ENCODE results near the gene RNF26. TPM values are rescaled to one million over a fixed set of nuclear protein-coding genes. Genes with fewer than 3 reads are reported as not detected.

RNF26 gene
- total RNA-seq, 1 donor from 2014 or later: 34.2 TPM

DNA sequence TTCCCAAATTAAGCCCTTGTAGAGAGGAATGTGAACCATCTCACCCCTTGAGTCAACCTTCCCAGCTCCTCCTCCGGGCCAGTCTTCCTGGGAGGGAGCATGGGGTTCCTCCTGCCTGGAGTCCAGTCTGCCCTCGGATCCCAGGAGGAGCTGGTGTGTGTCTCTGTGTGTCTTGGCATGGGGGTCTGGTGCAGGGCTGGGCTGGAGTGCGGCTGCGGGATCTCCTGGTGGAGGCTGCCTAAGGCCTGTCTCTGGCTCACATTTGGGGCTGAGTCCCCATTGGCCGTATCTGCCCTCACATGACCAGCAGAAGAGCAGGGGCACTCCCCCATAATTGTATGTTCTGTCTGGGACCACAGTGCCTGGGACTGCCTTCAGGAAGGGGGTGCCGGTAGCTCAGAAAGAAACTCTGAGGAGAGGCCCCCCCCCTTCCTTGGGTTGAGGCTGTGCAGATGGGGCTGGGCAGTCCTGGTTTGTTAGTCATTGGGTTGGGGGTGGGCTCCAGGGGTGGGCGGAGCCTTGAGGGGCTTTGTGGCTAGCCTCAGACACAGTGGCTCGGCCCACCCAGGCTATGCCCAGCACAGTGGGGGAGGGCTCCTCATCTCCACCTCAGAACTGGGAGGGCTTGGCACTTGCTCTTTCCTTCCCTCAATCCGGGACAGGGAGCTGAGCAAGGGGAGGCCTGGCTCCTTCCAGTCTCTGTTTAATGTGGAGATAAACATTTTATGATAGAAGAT, 3.4 kb downstream of the RNF26 start:
- TF ChIP-seq, protein P1, sequence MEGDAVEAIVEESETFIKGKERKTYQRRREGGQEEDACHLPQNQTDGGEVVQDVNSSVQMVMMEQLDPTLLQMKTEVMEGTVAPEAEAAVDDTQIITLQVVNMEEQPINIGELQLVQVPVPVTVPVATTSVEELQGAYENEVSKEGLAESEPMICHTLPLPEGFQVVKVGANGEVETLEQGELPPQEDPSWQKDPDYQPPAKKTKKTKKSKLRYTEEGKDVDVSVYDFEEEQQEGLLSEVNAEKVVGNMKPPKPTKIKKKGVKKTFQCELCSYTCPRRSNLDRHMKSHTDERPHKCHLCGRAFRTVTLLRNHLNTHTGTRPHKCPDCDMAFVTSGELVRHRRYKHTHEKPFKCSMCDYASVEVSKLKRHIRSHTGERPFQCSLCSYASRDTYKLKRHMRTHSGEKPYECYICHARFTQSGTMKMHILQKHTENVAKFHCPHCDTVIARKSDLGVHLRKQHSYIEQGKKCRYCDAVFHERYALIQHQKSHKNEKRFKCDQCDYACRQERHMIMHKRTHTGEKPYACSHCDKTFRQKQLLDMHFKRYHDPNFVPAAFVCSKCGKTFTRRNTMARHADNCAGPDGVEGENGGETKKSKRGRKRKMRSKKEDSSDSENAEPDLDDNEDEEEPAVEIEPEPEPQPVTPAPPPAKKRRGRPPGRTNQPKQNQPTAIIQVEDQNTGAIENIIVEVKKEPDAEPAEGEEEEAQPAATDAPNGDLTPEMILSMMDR (IDR thresholded peaks at IDR 0.05; ENCODE audit: unreplicated experiment): no peak
- peaks cover 9% of the 10 kb centered on the region for H3K4me1 Mint-ChIP-seq (ENCODE audit: low read depth)
- no peaks in the 10 kb centered on the region for H3K9me3 Mint-ChIP-seq (ENCODE audit: low read depth)
- H3K36me3 Mint-ChIP-seq (ENCODE audit: insufficient read depth): peaks cover 3% of the 10 kb centered on the region
- H3K27ac Mint-ChIP-seq: no peak overlapping the region
- peaks cover 31% of the 10 kb centered on the region for H3K27me3 Mint-ChIP-seq
- DNase-seq (ENCODE audit: low spot score, unreplicated experiment): no peak
- no peak overlapping the region for H3K4me3 Mint-ChIP-seq (ENCODE audit: low read depth)

DNA sequence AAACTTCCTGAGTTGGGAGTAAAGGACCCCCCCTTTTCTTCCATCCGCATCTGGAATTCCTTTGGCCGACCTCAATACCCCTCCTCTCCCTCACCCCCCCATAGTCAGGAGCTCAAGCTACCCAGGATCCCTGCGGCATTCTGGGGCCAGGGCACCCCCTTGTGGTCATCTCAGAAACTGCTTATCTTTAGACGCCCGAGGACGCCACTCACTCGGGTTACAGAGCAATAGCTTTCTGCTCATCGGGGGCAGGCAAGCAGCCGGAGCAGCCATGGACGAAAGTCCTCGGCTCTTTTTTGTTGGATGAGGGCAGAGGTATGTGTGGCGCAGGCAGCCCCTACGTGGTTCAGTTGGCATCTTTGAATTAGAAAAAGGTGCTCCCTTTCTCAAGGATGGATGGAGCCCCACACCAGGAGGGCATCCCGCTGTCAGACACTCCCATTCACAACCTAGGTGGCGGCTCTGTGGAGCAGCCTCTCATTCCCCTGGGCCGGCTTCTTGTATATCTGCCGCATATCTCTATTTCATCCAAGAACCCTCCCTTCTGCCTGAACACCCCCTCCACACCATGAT, 4.1 kb downstream of the RNF26 start:
- peaks cover 3% of the 10 kb centered on the region for H3K36me3 Mint-ChIP-seq (ENCODE audit: insufficient read depth)

DNA sequence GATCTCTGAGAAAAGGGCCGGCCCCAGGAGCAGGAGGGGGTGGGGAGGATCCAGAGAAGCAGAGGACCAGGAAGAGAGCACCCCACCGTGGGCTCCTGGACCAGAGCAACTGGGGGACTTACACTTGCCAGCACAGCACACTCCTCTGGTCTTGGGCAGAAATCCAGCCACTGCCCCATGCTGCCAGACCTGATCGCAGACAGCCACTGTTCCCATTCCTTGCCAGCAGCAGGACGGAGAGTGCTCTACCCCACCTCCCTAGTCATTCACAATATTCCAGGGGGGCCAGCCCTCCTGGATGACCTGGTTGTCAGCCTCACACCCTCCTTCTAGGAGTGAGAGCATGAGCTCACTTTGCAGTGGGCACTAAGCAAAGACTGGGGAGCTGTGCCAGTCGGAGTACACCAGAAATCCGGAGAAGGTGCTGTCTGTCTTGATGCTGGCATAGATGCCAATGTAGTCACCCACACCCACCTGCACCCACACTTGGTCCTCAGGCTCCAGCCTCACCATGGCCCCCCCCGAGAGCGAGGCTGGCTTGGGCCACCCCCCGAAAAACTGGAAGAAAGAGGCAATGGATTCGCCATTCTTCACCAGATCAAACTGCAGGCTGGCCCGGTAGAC, 4.8 kb downstream of the RNF26 start:
- TF ChIP-seq, protein P1 (IDR thresholded peaks at IDR 0.05; ENCODE audit: unreplicated experiment): no peak
- H3K27ac Mint-ChIP-seq: no peak overlapping the region
- DNase-seq (ENCODE audit: low spot score, unreplicated experiment): no peak

More for the DNA sequence above, 4.1 kb downstream of the RNF26 start:
- TF ChIP-seq, protein P1 (IDR thresholded peaks at IDR 0.05; ENCODE audit: unreplicated experiment): peak; percentile 70
- Mint-ChIP-seq H3K4me3 (ENCODE audit: low read depth) (peak overlapping the region; percentile 41), H3K27ac (no peak overlapping the region), H3K27me3 (peaks cover 38% of the 10 kb centered on the region), H3K4me1 (ENCODE audit: low read depth) (peaks cover 9% of the 10 kb centered on the region), H3K9me3 (ENCODE audit: low read depth) (no peaks in the 10 kb centered on the region)
- peak; percentile 61 for DNase-seq (ENCODE audit: low spot score, unreplicated experiment)

DNA sequence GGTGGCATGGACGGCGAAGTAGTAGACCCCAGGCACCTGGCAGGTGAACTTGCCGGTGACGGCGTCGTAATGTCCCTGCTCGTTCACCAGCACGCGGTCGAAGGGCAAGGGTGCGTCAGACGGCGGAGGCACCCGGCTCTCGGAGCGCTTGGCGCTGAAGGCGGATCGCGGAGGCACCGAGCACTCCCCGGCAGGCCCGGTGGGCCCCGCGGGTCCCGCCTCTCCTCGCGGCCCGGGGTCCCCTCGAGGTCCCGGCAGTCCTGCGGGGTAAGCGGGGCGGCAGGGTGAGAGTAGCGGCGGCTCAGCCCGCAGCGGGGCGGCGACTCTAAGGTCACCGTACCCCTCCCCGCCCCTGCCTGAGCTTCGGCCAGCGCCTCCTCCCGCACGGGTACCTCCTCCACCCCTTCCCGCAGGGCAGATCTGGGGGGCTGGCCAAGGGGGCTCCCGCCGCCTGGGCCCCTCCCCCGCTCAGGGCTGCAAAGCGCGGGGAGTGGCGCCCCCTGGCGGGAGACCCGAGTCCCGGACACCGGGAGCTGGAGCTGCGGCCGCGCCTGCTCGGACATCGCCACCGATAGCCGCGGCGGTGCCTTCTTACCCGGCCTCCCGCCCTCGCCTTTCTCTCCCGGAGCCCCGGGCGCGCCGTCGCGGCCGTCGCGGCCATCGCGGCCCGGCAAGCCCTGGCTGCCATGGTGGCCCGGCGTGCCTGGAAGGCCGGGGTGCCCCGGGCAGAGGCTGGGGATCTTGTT, 5.4 kb downstream of the RNF26 start:
- TF ChIP-seq, protein P1 (IDR thresholded peaks at IDR 0.05; ENCODE audit: unreplicated experiment): peak; percentile 95
- Mint-ChIP-seq H3K4me1 (ENCODE audit: low read depth) (peaks cover 9% of the 10 kb centered on the region), H3K27ac (no peak overlapping the region), H3K27me3 (peaks cover 51% of the 10 kb centered on the region), H3K9me3 (ENCODE audit: low read depth) (no peaks in the 10 kb centered on the region), H3K4me3 (ENCODE audit: low read depth) (peak overlapping the region; percentile 50), H3K36me3 (ENCODE audit: insufficient read depth) (peaks cover 3% of the 10 kb centered on the region)
- DNase-seq (ENCODE audit: low spot score, unreplicated experiment): peak; percentile 66

More for the DNA sequence above, 4.8 kb downstream of the RNF26 start:
- no peaks in the 10 kb centered on the region for H3K9me3 Mint-ChIP-seq (ENCODE audit: low read depth)
- peaks cover 3% of the 10 kb centered on the region for H3K36me3 Mint-ChIP-seq (ENCODE audit: insufficient read depth)
- H3K4me3 Mint-ChIP-seq (ENCODE audit: low read depth): peak overlapping the region; percentile 50
- peaks cover 9% of the 10 kb centered on the region for H3K4me1 Mint-ChIP-seq (ENCODE audit: low read depth)
- H3K27me3 Mint-ChIP-seq: peaks cover 44% of the 10 kb centered on the region

Measured in progenitor cell of endocrine pancreas (in vitro differentiated cells).